Measurements from ENCODE around the gene NOX5. TPM values are rescaled to one million over a fixed set of nuclear protein-coding genes. Genes with fewer than 3 reads are reported as not detected.

NOX5 gene
- total and polyA plus RNA-seq, 4 donors: under 0.01 to 0.08 (median 0.01) TPM

- H3K9me3 ChIP-seq (ENCODE audit: control insufficient read depth in 4 of 4, low read length in 3 of 4): no peaks in the 10 kb centered on the region
- H3K27ac ChIP-seq (ENCODE audit: low read depth in 1 of 2, low read length in 2 of 2): no peak overlapping the region
- WGBS: 92% methylated on average over 4 of the region's 4 CpGs
- no peak for TF ChIP-seq TAF1 (conservative IDR thresholded peaks at IDR 0.05)
- TF ChIP-seq REST (IDR thresholded peaks at IDR 0.05): no peak
- TF ChIP-seq ZBTB33 (IDR thresholded peaks at IDR 0.05): no peak
- no peak for TF ChIP-seq EGR1 (IDR thresholded peaks at IDR 0.05; ENCODE audit: low read depth in 2 of 2)
- no peak for TF ChIP-seq MAX (IDR thresholded peaks at IDR 0.05)
- no peak for TF ChIP-seq NR2F2 (IDR thresholded peaks at IDR 0.05)
- TF ChIP-seq ATF3 (IDR thresholded peaks at IDR 0.05): no peak
- no peak for TF ChIP-seq FOXA1 (IDR thresholded peaks at IDR 0.05)
- no peak for TF ChIP-seq RXRA (IDR thresholded peaks at IDR 0.05)
- no peak for TF ChIP-seq CTCF (IDR thresholded peaks at IDR 0.05; ENCODE audit: low read depth, low read length, missing input control)
- TF ChIP-seq HNF4A (conservative IDR thresholded peaks at IDR 0.05): no peak
- TF ChIP-seq JUND (IDR thresholded peaks at IDR 0.05): no peak
- no peaks in the 10 kb centered on the region for H3K36me3 ChIP-seq (ENCODE audit: control insufficient read depth in 4 of 4, insufficient read depth in 3 of 4, low read depth in 1 of 4, low read length in 3 of 4)
- H3K9ac ChIP-seq (ENCODE audit: low read depth in 1 of 2, low read length in 2 of 2): no peak overlapping the region
- H3K4me1 ChIP-seq (ENCODE audit: control insufficient read depth in 4 of 4, insufficient read depth in 4 of 4, low read length in 3 of 4): no peaks in the 10 kb centered on the region
- peaks cover 0 to 4% (median 0%) of the 10 kb centered on the region in 4 donors for H3K27me3 ChIP-seq (ENCODE audit: control insufficient read depth in 4 of 4, insufficient read depth in 4 of 4, low read length in 3 of 4)
- no peak overlapping the region for H3K4me3 ChIP-seq (ENCODE audit: low read depth in 1 of 3, low read length in 3 of 3)
- DNase-seq (ENCODE audit: low spot score): no peak
Observed at GRCh38 chr15:68981941-68982340, 32.6 kb upstream of the NOX5 start.

- no peaks in the 10 kb centered on the region for H3K4me1 ChIP-seq (ENCODE audit: control insufficient read depth in 4 of 4, insufficient read depth in 4 of 4, low read length in 3 of 4)
- no peak for DNase-seq (ENCODE audit: low spot score)
- H3K9me3 ChIP-seq (ENCODE audit: control insufficient read depth in 4 of 4, low read length in 3 of 4): no peaks in the 10 kb centered on the region
- no peak overlapping the region for H3K27ac ChIP-seq (ENCODE audit: low read depth in 1 of 2, low read length in 2 of 2)
- H3K9ac ChIP-seq (ENCODE audit: low read depth in 1 of 2, low read length in 2 of 2): no peak overlapping the region
- H3K4me3 ChIP-seq (ENCODE audit: low read depth in 1 of 3, low read length in 3 of 3): no peak overlapping the region
- 92% methylated on average over 6 of the region's 6 CpGs for WGBS
- H3K27me3 ChIP-seq (ENCODE audit: control insufficient read depth in 4 of 4, insufficient read depth in 4 of 4, low read length in 3 of 4): peaks cover 0 to 7% (median 0%) of the 10 kb centered on the region in 4 donors
- no peaks in the 10 kb centered on the region for H3K36me3 ChIP-seq (ENCODE audit: control insufficient read depth in 4 of 4, insufficient read depth in 3 of 4, low read depth in 1 of 4, low read length in 3 of 4)
- TF ChIP-seq FOXA1 (IDR thresholded peaks at IDR 0.05) (no peak), RAD21 (IDR thresholded peaks at IDR 0.05) (no peak), FOXA2 (IDR thresholded peaks at IDR 0.05) (no peak), REST (IDR thresholded peaks at IDR 0.05) (no peak), ATF3 (IDR thresholded peaks at IDR 0.05) (no peak), MAX (IDR thresholded peaks at IDR 0.05) (no peak), JUND (IDR thresholded peaks at IDR 0.05) (no peak), HNF4G (IDR thresholded peaks at IDR 0.05) (no peak), CTCF (IDR thresholded peaks at IDR 0.05; ENCODE audit: low read depth, low read length, missing input control) (no peak), NR2F2 (IDR thresholded peaks at IDR 0.05) (no peak), RXRA (IDR thresholded peaks at IDR 0.05) (no peak), YY1 (IDR thresholded peaks at IDR 0.05) (no peak)
Observed at GRCh38 chr15:68982976-68983563, 31.4 kb upstream of the NOX5 start.

Measured in liver (tissue), 9 donors.